ENCODE results near the gene CPAMD8.

CPAMD8 gene

DNA sequence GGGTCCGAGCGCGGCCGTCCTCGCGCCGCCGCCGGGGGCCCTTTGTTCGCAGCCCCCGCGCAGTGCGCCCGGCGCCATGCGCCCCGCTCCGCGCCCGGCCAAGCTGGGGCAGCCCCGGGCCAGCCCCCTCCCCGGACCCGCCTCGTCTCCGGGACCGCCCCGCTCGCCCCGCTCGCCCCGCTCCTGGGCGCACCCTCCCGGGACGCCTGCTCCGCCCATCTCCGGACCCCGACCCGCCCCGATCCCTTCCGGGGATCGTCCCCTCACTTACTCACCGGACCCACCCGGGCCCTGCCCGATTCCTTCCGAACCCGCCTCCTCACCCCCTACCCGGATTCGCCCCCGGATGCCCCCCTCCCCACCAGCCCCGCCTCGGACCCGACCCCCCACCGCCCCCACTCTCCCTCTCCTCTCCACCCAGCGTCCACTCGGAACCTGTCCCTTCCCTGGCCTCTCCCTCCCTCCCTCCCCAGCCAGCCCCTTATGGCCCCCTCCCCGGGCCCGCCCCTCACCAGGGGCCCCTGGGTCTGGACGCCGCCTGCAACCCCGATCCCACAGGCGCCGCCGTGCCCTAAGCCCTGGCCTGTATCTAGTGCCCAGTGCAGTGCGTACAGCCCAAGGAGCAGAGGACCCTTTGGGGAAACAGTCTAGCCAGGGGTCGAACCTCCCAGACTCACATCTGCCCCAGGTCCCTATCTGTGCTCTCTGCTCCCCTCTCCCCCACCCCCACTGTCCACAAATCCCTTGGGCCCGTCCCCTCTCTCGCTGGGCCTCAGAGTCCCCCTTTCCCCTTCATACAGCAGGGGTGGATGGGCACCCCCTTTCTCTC is at the start of gene CPAMD8:
TSS of gene CPAMD8 (minus strand) at position 105 of the 829 bp plus-strand sequence. CDS start 168 bp downstream, outside the sequence.
- no peak for DNase-seq

DNA sequence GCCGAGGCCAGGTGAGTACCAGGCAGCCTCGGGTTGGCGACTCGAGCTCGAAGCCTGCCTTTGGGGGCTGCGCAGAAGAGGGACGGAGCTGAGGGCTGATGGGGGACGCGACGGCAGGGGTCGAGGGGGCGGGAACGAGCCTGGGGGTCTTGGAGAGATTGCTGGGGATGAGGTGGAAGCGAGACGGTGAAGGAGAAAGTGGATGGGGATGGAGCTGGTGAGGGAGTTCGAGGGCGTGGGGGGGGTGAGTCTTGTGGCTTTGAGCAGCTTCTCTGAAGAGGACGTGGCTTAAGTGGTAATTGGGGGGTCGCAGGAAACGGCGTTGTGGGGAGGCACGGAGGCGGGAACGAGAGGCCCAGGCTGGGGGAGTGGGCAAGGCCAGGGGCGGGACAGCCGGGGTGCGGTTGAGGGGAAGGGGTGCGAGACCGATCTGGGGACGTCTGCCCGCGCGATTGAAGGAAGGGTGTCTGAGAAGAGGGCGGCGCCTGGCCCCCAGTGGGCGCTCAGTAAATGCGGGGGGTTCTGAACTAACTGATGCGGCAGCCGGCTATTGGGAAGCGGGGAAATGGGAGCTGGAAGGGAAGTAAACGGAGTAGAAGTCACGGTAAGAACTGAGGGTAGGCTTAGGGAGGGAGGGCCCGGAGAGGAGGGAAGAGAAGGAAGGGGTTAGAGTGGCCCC is 49.4 kb upstream of the CPAMD8 start:
- DNase-seq: peak; percentile 38

DNA sequence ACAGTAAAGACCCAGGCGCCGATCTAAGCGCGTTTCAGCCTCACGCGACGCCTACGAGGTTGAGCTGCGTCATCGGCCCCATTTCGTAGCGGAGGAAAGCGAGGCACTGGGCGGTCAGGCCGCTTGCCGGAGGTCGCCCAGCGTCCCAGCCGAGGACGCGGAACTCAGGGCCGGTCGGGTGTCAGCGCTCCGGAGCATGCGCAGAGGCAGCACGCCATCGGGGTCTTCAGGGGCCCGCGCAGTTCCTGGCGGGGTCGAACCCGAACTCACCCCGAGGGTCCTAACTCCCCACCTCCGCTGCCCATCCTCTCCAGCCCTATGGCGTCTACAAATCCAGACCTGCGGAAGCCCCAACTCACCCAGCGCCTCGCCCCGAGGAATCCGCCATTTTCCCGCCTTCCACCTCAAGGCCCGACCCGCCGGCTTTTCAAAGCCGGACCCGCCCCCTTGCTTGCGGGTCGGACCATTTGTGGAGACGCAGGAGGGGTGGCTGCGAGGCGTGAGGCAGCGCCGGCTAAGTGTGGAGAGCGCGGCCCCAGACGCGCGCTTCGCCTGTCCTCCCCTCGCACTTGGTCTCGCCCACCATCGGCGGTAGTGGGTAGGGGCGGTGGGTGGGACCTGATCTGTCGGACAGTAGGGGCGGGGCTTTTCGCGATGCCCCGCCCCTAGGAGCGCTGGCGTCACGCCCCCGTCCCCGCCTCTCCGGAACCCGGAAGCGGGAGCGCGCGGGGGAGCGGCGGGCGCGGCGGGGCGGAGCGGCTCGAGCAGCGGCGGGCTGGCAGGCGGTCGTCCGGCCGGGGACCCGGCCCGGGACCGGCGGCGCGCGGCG is 48.6 kb upstream of the CPAMD8 start, which contains the start of the genes HAUS8 and MYO9B:
TSS of gene HAUS8 (minus strand) at position 418 of the 829 bp plus-strand sequence. CDS start at position 388, 30 bp downstream.
TSS of gene MYO9B (plus strand) at position 743 of the 829 bp plus-strand sequence. CDS start 25,941 bp downstream, outside the sequence.
- DNase-seq: peak; percentile 100

DNA sequence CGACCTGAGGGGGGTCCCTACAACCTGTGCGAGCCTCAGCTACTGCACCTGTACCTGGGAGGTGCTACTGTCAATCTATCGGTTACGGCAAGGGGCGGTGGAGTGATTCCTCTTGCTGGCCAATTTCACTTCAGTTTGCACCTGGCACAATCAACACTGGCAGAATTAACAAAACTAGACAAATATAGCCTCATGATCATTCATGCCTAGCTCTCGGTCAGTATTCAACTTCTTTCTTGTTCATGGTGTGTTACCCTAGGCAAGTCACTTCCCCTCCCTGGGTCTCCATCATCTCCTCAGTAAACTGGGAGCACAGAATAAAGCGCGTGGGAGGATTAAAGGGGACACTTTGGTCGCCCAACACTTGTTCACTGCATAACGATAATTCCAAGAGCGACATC is 48.0 kb upstream of the CPAMD8 start:
- DNase-seq: no peak

DNA sequence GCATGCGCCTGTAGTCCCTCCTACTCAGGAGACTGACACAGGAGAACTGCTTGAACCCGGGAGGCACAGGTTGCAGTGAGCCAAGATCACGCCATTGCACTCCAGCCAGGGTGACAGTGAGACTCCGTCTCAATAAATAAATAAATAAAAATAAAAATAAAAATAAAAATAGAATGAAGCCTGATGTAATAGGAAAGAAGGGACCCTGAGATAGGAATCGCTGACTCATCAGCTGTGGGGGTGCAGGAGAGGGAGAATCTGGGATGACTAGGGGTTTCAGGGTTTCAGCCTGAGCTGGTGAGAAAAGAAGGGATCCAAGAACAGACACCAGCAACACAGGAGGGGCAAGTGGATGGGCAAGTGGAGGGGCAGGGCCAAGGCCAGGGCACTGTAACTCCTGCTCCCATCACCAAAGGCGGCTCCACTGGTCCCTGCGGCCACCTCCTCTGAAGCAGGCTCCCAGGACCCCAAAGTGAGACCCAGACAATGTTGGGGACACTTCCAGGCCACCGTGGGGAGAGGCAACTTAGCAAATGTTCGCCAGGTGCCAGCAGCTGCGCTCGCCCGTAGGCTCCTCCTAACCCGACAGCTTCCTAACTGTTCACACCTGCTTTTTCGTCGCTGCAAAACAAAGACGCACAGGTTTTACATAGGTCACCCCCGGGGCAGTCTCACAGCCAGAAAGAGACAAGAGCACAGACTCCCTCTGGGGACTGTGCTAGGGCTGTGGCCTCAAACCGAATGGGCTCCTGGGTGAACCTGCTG is 47.4 kb upstream of the CPAMD8 start:
- no peak for DNase-seq

DNA sequence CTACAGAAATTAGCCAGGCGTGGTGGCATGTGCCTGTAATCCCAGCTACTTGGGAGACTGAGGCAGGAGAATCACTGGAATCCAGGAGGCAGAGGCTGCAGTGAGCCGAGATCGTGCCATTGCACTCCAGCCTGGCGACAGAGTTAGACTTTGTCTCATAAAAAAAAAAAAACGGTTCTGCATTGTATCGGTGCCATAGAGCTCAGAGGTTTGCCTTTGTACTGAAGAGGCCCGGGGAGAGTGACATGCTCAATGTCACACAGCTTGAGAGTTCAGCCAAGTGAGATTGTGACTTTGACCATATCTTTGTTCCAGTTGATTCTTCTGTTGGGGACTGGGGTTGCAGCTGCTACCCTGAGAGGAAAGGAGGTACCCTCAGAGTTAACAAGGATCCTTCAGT is 44.3 kb upstream of the CPAMD8 start:
- no peak for DNase-seq

DNA sequence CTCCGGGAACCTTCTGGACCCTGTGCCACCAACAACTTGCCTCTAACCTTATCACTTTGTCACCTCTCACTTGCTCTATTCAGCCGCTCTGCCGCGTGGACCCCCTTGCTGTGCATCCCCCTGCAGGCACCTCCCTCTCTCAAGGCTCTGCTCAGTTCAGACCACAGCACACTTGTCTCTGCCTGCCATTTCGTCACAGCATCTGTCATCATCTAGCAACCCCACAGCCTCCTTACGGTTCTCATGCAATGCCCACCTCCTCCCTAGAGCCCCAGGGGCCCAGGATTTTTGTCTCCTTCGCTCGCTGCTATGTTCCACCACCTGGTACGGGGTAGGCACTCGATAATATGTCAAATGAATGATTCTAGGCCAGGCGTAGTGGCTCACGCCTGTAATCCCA is 43.8 kb upstream of the CPAMD8 start:
- no peak for DNase-seq

DNA sequence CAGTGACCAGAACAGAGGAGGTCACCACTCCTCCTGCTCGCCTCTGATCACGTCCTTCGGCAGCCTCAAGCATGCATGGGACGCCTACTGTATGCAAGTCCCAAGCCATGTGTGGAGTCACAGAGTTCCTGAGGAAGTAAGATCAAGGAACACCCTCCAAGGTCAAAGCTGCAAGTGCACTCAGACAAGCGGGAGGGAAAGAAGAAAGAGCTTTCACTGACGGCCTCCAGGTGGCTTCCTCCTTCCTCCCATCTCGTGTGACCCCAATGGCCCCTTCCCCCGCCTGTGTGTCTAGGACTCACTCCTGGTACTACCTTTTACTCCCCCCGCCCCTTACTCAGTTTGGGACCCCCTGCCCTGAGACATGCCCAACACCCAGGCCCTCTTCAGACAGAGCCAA is 42.6 kb upstream of the CPAMD8 start:
- DNase-seq: no peak

DNA sequence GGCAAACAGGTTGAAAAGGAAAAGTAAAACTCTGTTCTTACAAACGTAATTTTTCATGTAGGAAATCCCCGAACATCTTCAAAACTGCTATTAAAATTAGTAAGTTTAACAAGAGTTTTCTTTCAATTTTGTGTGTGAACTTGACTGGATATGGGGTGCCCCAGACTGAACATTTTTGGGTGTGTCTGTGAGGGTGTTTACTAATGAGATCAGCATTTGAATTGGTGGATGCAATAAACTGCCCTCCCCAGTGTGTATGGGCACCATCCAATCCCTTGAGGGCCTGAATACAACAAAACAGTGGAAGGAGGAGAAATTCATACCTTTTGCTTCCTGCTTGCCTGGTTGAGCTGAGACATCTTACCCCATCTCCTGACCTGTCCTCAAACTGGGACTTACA is 36.8 kb upstream of the CPAMD8 start:
- no peak for DNase-seq

DNA sequence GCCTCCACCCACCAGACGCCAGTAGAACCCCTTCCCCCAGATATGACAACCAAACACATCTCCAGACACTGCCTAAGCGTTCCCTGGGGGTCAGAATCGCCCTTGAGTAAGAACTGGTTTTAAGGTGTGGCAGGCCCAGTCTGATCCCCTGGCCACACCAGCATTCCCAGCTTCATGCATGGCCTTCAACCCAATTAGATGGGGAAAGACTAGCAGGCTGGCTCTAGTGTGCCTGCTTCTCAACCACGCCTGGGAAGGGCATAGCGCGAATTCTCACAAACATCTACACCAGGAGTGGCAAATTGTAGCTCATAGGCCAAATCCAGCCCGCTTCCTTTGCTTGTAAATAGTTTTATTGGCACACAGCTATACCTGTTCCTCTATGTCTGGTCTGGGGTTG is 35.1 kb upstream of the CPAMD8 start:
- DNase-seq: no peak

DNA sequence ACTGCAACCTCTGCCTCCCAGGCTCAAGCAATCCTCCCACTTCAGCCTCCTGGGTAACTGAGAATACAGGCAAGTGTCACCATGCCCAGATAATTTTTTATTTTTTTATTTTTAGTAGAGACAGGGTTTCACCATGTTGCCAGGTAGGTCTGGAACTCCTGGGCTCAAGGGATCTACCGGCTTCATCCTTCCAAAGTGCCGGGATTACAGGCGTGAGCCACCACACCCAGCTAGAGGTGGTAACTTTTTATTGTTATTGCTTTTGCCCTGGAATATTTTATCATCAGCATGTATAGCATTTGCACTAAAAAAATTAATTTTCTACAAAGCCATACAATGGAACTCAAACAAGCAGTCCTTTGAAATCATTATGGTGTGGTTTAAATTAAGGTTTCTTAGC is 34.6 kb upstream of the CPAMD8 start:
- DNase-seq: no peak

DNA sequence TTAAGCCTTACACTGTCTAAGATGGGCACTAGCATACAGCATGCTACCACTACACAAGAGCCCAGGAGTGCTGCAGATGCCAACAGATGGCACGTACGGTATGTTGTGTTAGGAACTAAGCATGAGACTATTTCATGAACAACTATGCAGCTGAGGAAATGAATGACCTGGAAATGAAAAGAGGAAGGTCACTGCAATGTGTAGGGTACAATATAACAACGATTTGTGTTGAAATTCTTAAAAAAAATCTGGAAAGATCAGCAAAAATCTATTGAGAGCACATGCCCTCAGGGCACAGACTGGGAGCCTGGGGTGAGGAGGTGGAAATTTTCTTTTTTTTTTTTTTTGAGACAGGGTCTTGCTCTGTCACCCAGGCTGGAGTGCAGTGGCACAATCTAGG is 34.2 kb upstream of the CPAMD8 start:
- no peak for DNase-seq

DNA sequence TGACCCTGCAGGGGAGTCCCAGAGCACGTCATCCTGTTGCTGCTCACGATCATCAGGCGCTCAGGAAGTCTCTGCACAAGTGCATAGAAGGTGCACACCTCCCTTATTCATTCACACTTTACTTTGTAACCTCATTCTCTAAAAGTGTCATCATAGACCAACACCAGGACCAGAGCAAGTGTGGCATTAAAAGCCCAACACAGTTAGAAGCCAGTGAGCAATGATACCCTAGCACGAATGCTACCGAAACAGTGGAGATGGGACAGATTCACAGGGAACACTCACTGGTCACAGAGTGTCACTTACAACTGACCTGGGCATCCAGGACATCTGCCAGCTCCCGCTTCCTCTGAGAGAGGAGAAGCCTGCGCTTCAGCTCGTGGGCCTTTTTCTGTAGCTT is 31.6 kb upstream of the CPAMD8 start:
- DNase-seq: no peak

DNA sequence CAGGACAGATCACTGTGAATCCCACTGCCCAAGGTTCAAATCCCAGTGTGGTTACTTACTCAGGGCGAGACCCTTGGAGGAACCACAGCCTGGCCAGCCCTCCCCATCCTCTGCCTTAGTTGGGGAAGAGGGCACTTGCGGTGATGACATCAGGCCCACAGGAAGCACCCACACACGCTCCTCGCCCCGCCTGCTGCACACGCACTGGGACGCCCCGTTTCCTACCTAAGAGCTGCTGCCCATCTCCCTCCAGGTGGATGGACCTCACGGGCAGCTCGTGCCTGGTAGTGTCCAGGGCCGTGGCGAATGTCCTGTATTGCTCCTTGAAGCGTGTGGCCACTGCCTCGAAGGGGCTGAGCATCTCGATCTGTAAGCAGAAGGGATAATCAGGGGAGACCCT is 29.0 kb upstream of the CPAMD8 start:
- no peak for DNase-seq

DNA sequence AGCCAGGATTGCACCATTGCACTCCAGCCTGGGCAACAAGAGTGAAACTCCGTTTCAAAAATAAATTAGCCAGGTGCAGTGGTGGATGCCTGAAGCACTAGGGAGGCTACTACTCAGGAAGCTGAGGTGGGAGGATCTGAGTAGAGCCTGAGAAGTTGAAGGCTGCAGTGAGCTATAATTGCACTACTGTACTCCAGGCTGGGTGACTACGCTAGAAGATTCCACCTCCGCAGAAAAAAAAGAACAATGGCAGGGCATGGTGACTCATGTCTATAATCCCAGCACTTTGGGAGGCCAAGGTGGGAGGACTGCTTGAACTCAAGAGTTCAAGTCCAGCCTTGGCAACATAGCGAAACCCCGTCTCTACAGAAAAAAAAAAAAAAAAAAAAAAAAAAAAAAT is 28.1 kb upstream of the CPAMD8 start:
- DNase-seq: no peak

DNA sequence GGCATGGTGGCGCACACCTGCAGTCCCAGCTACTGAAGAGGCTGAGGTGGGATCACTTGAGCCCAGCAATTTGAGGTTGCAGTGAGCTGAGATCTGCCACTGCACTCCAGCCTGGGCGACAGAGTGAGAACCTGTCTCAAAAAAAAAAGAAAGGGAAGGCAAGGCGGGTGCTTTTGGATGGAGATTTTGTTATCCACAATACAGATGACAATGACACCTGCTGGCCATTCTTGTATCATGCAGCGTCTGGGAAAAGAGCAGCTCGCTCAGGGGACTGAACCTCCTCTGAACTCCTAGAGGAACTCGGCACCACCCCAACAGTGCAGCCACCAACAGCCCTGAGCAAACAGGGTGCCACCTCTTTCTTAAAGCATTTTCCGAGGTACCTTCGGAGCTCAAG is 25.8 kb upstream of the CPAMD8 start:
- DNase-seq: peak; percentile 18

DNA sequence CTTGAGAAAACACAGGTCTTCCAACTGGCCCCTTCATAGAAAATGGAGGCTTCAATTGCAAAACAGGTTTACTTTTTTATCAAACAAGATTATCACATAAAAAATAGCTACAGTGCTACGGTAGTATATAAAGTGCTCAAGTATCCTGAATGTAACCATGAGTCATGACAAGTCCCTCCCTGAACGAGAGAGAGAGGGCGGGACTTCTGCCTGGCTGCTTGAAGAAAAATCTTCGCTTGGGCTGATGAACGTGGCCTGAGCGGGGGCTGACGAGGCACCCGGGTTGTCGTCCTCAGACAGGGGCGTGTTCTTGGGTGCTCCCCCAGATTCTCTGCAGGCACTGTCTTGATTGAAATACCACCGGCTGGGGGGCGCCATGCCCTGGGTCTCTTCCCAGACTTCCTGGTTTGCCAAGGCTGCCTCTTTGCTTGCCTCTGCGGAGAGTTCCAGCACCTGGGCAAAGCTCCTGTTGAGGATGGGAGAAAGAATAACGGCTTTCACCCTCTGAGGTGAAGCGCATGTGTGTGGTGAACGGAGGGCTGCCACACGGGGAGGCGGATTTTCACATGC is 23.2 kb upstream of the CPAMD8 start:
- DNase-seq: no peak

DNA sequence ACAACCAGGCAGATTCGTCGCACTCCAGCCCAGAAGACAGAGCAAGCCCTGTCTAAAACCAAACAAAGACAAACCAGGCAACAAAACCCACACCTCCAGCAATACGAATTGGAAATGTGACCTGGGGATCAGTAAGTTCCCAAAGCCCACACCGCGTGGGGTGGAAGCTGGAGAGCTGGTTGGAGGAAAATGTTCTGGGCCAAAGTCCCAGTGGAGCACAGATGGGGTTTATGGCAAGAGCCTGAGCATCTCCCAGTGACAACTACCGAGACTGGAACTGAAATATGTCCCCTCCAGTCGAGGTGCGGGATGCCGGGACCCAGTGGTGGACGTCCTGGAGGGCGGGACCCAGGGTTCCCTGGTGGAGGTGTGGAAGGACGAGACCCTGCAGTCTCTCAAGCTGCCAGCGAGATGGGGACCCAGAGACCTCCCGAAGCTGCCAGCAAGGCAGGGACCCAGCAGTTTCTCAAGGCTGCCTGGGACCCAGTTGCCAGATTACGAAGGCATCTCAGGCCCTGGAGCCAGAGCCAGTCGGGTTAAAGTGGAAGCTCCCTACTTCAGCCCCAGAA is 22.4 kb upstream of the CPAMD8 start:
- no peak for DNase-seq

DNA sequence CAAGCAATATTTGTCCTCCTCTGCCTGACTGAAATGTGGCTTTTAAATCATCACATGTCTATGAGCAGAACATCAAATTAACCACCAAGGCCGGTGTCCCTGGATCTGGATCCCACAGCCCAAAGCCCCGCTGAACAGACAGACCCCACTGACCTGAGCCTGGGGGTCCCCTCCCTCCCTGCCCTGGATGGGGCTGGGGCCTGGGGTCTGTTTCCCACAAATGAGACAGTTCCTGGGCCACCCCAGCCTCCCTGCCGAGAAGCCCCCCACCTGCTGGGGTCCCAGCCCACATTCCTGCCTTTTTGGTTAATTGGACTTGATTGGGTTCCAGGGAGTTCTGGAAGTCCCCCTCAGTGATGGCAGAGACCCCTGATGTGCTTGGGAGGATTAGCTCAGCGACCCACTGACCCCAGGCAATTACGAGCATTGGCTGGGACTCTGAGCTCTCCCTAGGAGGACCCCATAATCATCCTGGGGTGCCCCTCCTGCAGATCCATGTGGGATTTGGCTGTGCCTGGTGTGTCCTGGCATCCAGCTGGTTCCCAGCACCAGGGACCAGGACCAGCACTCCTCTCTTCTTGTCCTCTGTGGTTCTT is 19.4 kb upstream of the CPAMD8 start:
- no peak for DNase-seq

DNA sequence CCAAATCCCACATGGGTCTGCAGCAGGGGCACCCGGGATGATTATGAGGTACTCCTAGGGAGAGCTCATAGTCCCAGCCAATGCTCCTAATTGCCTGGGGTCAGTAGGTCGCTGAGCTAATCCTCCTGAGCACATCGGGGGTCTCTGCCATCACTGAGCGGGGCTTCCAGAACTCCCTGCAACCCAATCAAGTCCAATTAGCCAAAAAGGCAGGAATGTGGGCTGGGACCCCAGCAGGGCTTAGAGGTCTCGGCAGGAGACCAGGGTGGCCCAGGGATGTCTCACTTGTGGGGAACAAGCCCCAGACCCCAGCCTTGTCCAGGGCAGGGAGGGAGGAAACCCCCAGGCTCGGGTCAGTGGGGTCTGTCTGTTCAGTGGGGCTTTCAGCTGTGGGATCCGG is 17.1 kb upstream of the CPAMD8 start:
- no peak for DNase-seq

DNA sequence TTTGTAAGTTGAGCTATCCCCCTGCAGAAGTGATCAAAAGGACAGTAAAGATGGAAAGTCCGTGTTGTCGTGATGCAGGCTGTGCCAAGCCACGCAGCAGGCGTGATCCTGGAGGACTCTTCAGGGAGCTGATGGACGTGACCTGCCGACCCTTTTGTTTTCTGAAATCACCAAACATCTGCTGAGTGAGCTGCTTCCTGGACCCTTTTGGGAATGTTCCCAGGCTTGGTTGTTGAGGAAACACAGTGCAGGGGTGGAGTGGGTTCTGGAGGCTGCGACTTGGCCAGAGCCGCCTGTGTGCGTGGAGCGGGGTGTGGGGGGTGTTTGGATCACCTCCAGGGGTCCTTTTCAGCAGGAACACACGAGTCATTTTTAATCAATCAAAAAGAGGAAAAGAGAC is 15.4 kb upstream of the CPAMD8 start:
- no peak for DNase-seq

All from activated CD4-positive, alpha-beta T cell treated with anti-CD3 and anti-CD28 coated beads, Interleukin-2, amount 50 U/mL, for 16 hours (primary cell).